Activated naive CD4-positive, alpha-beta T cell (primary cell): ENCODE data around the gene CUEDC1.
"Not testable (repeated sequence)": the region's sequence is repeated elsewhere in the genome, so short reads cannot be mapped to it uniquely, and the experiment has no call there.

ENCODE experiments used
- DNase-seq, 4 experiments: peaks; one replicate each; lab custom pipeline; 2025; lab: John Stamatoyannopoulos, UW

CUEDC1 gene

GRCh38 chr17:57984936-57985674 is 29.9 kb upstream of the CUEDC1 start:
- no peak for DNase-seq

GRCh38 chr17:57984261-57984890 is 29.2 kb upstream of the CUEDC1 start:
- DNase-seq: no peak

- DNase-seq: no peak
Measured at GRCh38 chr17:57983446-57983845, 28.2 kb upstream of the CUEDC1 start.

- no peak for DNase-seq
Measured at GRCh38 chr17:57982452-57983170, 27.4 kb upstream of the CUEDC1 start.

- DNase-seq: no peak
Measured at GRCh38 chr17:57980522-57980921, 25.3 kb upstream of the CUEDC1 start.

- no peak for DNase-seq
Measured at GRCh38 chr17:57979076-57979475, 23.9 kb upstream of the CUEDC1 start.

GRCh38 chr17:57976594-57976993 is 21.4 kb upstream of the CUEDC1 start:
- no peak for DNase-seq

- DNase-seq: no peak
Measured at GRCh38 chr17:57975044-57975443, 19.8 kb upstream of the CUEDC1 start.

GRCh38 chr17:57974053-57974824 is 19.0 kb upstream of the CUEDC1 start:
- not testable (repeated sequence) for DNase-seq

GRCh38 chr17:57972151-57972550 is 16.9 kb upstream of the CUEDC1 start:
- no peak for DNase-seq

- DNase-seq: no peak
Measured at GRCh38 chr17:57971572-57971971, 16.4 kb upstream of the CUEDC1 start.

GRCh38 chr17:57970710-57971109 is 15.5 kb upstream of the CUEDC1 start:
- no peak for DNase-seq

GRCh38 chr17:57968456-57968855 is 13.2 kb upstream of the CUEDC1 start:
- DNase-seq: no peak

GRCh38 chr17:57966875-57967274 is 11.7 kb upstream of the CUEDC1 start:
- no peak for DNase-seq

- no peak for DNase-seq
Measured at GRCh38 chr17:57966246-57966645, 11.0 kb upstream of the CUEDC1 start.

GRCh38 chr17:57965521-57966160 is 10.4 kb upstream of the CUEDC1 start:
- DNase-seq: no peak

- no peak for DNase-seq
Measured at GRCh38 chr17:57963149-57963511, 7.9 kb upstream of the CUEDC1 start.

- DNase-seq: no peak
Measured at GRCh38 chr17:57962279-57963148, 7.3 kb upstream of the CUEDC1 start.

GRCh38 chr17:57959929-57960328 is 4.7 kb upstream of the CUEDC1 start:
- no peak for DNase-seq

GRCh38 chr17:57958391-57958790 is 3.2 kb upstream of the CUEDC1 start:
- not testable (repeated sequence) for DNase-seq

- DNase-seq: no peak
Measured at GRCh38 chr17:57957886-57958285, 2.7 kb upstream of the CUEDC1 start.
